C4-2B (cell line): Measurements from ENCODE around the gene PNPLA7.

Experiments used
- ZFX ChIP-seq: fragments of 450-650 bp; IDR thresholded peaks from 2 replicates; pipeline ENCODE4 v1.6.1; 2017
- TF ChIP-seq, protein P1 (sequence below): fragments of 450-650 bp; conservative IDR thresholded peaks from 2 replicates; pipeline ENCODE4 v1.5.1; 2017; ENCODE audit warnings: mild to moderate bottlenecking

DNA sequence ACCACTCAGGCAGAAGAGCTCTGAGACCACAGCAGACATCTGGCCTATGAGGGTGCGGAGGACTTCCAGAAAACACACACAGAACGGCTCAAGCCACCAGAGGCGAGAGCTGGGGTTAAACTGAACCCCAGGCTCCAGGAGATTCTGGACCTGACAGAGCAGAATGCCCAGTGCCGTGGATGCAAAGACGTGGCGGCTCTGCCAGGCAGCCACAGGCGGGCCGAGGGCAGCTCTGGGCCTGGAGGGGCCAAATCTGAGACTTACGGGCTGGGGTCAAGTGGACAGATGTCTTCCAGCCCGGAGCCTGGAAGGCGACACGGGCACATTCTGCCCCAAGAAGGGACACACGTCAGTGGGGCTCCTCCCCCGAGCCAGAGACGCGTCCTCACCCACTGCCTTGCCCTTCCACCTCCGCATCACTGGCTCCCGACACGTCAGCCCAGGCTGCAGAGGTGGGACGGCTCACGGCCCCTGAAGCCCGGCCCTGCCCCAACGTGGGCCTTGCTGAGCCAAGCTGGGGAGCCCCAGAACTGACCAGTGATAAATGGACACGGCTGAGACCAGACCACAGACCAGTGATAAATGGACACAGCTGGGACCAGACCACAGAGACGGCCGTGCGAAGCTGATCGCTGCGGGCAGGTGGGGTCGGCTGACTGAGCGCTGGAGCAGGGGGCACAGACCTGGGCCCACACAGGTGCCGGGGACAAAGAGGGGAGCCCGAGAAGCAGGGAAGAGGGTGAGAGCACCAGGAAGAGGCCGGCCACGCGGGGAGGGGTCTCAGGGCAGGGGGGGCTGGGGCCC, 50.1 kb downstream of the PNPLA7 start:
- TF ChIP-seq, protein P1, sequence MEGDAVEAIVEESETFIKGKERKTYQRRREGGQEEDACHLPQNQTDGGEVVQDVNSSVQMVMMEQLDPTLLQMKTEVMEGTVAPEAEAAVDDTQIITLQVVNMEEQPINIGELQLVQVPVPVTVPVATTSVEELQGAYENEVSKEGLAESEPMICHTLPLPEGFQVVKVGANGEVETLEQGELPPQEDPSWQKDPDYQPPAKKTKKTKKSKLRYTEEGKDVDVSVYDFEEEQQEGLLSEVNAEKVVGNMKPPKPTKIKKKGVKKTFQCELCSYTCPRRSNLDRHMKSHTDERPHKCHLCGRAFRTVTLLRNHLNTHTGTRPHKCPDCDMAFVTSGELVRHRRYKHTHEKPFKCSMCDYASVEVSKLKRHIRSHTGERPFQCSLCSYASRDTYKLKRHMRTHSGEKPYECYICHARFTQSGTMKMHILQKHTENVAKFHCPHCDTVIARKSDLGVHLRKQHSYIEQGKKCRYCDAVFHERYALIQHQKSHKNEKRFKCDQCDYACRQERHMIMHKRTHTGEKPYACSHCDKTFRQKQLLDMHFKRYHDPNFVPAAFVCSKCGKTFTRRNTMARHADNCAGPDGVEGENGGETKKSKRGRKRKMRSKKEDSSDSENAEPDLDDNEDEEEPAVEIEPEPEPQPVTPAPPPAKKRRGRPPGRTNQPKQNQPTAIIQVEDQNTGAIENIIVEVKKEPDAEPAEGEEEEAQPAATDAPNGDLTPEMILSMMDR: no peak
- no peak for TF ChIP-seq ZFX
